HUDEP-2 (cell line): Measurements from ENCODE around the gene SPRY1.

ENCODE experiments used
- DNase-seq, 76 experiments: peaks; one replicate each; lab custom pipeline; 2025; ENCODE audit not compliant: unreplicated experiment in 76 of 76; lab: John Stamatoyannopoulos, UW

Gene SPRY1

GRCh38 chr4:123406872-123407271 is 10.3 kb downstream of the SPRY1 start:
- DNase-seq, result no peak

- DNase-seq, result no peak
These were observed 12.0 kb downstream of the SPRY1 start for GRCh38 chr4:123408471-123409084.

- DNase-seq, result no peak
These were observed 12.7 kb downstream of the SPRY1 start for GRCh38 chr4:123409334-123409733.

- no peak for DNase-seq
These were observed 14.9 kb downstream of the SPRY1 start for GRCh38 chr4:123411514-123411913.

- no peak for DNase-seq
These were observed 15.5 kb downstream of the SPRY1 start for GRCh38 chr4:123412091-123412505.

- no peak for DNase-seq
These were observed 16.3 kb downstream of the SPRY1 start for GRCh38 chr4:123412700-123413512.

GRCh38 chr4:123415576-123415975 is 19.0 kb downstream of the SPRY1 start:
- no peak for DNase-seq

GRCh38 chr4:123415977-123416376 is 19.4 kb downstream of the SPRY1 start:
- DNase-seq, result no peak

GRCh38 chr4:123417813-123418212 is 21.2 kb downstream of the SPRY1 start:
- no peak for DNase-seq

- no peak for DNase-seq
These were observed 21.8 kb downstream of the SPRY1 start for GRCh38 chr4:123418351-123418931.

GRCh38 chr4:123419885-123420755 is 23.5 kb downstream of the SPRY1 start:
- no peak for DNase-seq

- peak in 4 of 76 experiments; percentile 1 to 12 (median 2) for DNase-seq
These were observed 24.8 kb downstream of the SPRY1 start for GRCh38 chr4:123421227-123421936.

GRCh38 chr4:123421937-123422781 is 25.6 kb downstream of the SPRY1 start:
- DNase-seq, result no peak

GRCh38 chr4:123423819-123424218 is 27.2 kb downstream of the SPRY1 start:
- DNase-seq, result no peak

GRCh38 chr4:123427951-123428350 is 31.4 kb downstream of the SPRY1 start:
- DNase-seq, result no peak

- peak in 2 of 76 experiments; percentile 0 to 3 for DNase-seq
These were observed 33.4 kb downstream of the SPRY1 start for GRCh38 chr4:123430031-123430430.

GRCh38 chr4:123430501-123430900 is 33.9 kb downstream of the SPRY1 start:
- no peak for DNase-seq

GRCh38 chr4:123433573-123433972 is 37.0 kb downstream of the SPRY1 start:
- no peak for DNase-seq

GRCh38 chr4:123433976-123434375 is 37.4 kb downstream of the SPRY1 start:
- DNase-seq, result no peak
